ENCODE measurements around the gene ENPP3. TPM values are rescaled to one million over a fixed set of nuclear protein-coding genes. Genes with fewer than 3 reads are reported as not detected.

The ENPP3 gene
- total and polyA plus RNA-seq, 9 of the 15 experiments (the other 6 are each of a cell fraction or from before 2014, with no cell fraction given), result 14.0 to 32.8 (median 21.6) TPM

DNA sequence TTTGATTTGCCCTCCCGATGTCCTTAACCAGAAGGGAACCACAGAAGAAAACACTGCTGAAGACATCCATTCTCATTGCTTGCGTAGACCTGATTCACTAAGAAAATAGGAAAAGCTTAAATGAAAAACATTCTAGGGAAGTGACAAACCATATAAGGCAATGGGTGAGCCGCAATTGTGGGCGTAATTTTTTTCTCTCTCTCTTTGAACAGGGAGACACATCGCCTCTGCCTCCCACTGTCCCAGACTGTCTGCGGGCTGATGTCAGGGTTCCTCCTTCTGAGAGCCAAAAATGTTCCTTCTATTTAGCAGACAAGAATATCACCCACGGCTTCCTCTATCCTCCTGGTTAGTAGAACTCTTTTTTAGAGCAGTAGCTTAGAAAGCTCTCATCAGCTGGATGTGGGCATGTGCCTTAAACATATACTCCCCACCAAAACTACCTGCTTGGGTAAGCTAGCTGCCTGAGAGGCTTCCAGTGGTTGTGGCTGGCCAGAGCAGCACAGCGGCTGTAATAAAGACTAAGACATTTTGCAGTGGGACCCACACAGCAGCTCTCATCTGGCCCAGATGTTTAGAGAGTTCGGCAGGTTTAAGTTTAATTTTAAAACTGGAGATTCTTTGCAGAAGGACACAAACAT is 96.4 kb downstream of the ENPP3 start (continued):
- TF ChIP-seq JUN (IDR thresholded peaks at IDR 0.05; ENCODE audit: borderline replicate concordance, low read depth, low read length) (no peak), JUN (CRISPR knock-in tag; IDR thresholded peaks at IDR 0.05; ENCODE audit: borderline replicate concordance) (no peak), TBP (optimal IDR thresholded peaks at IDR 0.05; ENCODE audit: low read depth, low read length) (no peak), ZNF212 (CRISPR knock-in tag; IDR thresholded peaks at IDR 0.05) (no peak)

DNA sequence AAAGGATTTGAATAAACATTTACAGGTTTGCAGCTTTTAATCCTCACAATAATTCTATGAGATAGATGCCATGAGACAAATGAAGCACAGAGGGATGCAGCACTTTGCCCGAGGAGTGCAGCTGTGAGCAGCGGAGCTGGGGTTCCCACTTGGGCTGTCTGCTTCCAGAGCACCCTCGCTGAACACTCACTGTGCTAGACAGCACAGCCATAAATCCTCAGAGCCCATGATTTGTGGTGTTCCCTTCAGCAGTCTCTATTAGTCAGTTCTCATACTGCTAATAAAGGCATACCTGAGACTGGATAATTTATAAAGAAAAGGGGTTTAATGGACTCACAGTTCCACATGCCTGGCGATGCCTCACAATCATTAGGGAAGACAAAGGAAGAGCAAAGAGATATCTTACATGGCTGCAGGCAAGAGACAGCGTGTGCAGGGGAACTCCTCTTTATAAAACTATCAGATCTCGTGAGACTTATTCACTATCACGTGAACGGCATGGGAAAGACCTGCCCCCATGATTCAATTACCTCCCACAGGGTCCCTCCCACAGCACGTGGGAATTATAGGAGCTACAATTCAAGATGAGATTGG is 99.0 kb downstream of the ENPP3 start:
- 53% methylated on average over 9 of the region's 9 CpGs for WGBS (ENCODE audit: insufficient coverage, low coverage, missing lambda C conversion rate)
- no peaks in the 10 kb centered on the region for H3K27me3 ChIP-seq (ENCODE audit: control insufficient read depth in 2 of 2, insufficient read depth in 2 of 2, low read length in 2 of 2)
- H3K4me1 ChIP-seq (replicated peaks in 1 of 2; ENCODE audit: control insufficient read depth in 2 of 2, insufficient read depth in 2 of 2, low read length in 2 of 2), result no peaks in the 10 kb centered on the region
- peaks cover 16% of the 10 kb centered on the region; the same call in 1 of the 3 replicates for H3K36me3 ChIP-seq (ENCODE audit: control insufficient read depth, insufficient read depth, low read length)
- no peak overlapping the region for H2AFZ ChIP-seq (ENCODE audit: low read depth, low read length)
- H3K9ac ChIP-seq (ENCODE audit: insufficient read depth in 1 of 2, low read depth in 2 of 2, low read length in 2 of 2), result no peak overlapping the region
- no peak overlapping the region for H3K27ac ChIP-seq (ENCODE audit: extremely low read depth, low read depth, low read length)
- no peak for FAIRE-seq
- BruUV-seq (replicated peaks), result no TSS peak
- CTCF ChIA-PET (ENCODE audit: low intra/inter-chr PET ratio), result no interaction called here
- H3K4me2 ChIP-seq (ENCODE audit: insufficient read depth, low read length), result no peak overlapping the region
- in situ Hi-C loops (cut with MboI), result no loop called here
- no peaks in the 10 kb centered on the region for H3K9me1 ChIP-seq (ENCODE audit: control insufficient read depth, insufficient read depth, low read length)
- TF ChIP-seq, protein P1, sequence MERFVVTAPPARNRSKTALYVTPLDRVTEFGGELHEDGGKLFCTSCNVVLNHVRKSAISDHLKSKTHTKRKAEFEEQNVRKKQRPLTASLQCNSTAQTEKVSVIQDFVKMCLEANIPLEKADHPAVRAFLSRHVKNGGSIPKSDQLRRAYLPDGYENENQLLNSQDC (CRISPR knock-in tag; IDR thresholded peaks at IDR 0.05), result no peak
- TF ChIP-seq, protein P2, sequence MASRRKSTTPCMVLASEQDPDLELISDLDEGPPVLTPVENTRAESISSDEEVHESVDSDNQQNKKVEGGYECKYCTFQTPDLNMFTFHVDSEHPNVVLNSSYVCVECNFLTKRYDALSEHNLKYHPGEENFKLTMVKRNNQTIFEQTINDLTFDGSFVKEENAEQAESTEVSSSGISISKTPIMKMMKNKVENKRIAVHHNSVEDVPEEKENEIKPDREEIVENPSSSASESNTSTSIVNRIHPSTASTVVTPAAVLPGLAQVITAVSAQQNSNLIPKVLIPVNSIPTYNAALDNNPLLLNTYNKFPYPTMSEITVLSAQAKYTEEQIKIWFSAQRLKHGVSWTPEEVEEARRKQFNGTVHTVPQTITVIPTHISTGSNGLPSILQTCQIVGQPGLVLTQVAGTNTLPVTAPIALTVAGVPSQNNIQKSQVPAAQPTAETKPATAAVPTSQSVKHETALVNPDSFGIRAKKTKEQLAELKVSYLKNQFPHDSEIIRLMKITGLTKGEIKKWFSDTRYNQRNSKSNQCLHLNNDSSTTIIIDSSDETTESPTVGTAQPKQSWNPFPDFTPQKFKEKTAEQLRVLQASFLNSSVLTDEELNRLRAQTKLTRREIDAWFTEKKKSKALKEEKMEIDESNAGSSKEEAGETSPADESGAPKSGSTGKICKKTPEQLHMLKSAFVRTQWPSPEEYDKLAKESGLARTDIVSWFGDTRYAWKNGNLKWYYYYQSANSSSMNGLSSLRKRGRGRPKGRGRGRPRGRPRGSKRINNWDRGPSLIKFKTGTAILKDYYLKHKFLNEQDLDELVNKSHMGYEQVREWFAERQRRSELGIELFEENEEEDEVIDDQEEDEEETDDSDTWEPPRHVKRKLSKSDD (conservative IDR thresholded peaks at IDR 0.05; ENCODE audit: low read length), result no peak
- TF ChIP-seq HDAC2 (IDR thresholded peaks at IDR 0.05) (no peak), CHD2 (IDR thresholded peaks at IDR 0.05; ENCODE audit: low read depth, low read length) (peak; percentile 48; the same call in 1 of the 2 replicates), MAFK (IDR thresholded peaks at IDR 0.05; ENCODE audit: low read length) (no peak)
- H3K79me2 ChIP-seq (ENCODE audit: control insufficient read depth, insufficient read depth, low read length), result no peaks in the 10 kb centered on the region
- DNase-seq (ENCODE audit: extremely low read depth in 1 of 4, low spot score in 3 of 4), result no peak
- H4K20me1 ChIP-seq (replicated peaks; ENCODE audit: control insufficient read depth, insufficient read depth, low read length), result no peaks in the 10 kb centered on the region
- H3K4me3 ChIP-seq, result no peak overlapping the region
- ATAC-seq, result no peak
- intact Hi-C loops (cut with micrococcal nuclease), result no loop called here
- no peaks in the 10 kb centered on the region for H3K9me3 ChIP-seq (replicated peaks; ENCODE audit: control insufficient read depth, insufficient read depth, low read depth, low read length)
- POLR2A ChIA-PET, result no interaction called here
